IPS-NIHi11 (cell line): ENCODE measurements around the gene MIGA2.
"Not testable (repeated sequence)": the region's sequence is repeated elsewhere in the genome, so short reads cannot be mapped to it uniquely, and the experiment has no call there.

Source experiments
- DNase-seq: peaks from one replicate; pipeline ENCODE4 v3.0.0; 2012; ENCODE audit warnings: mixed read lengths, low spot score

MIGA2 gene

GRCh38 chr9:129102791-129103594 is 66.6 kb downstream of the MIGA2 start:
- peak; percentile 88 for DNase-seq

GRCh38 chr9:129103595-129103965 is 67.2 kb downstream of the MIGA2 start:
- DNase-seq: no peak

- DNase-seq: no peak
Measured at GRCh38 chr9:129104051-129104450, 67.6 kb downstream of the MIGA2 start.

GRCh38 chr9:129105857-129106694 is 69.7 kb downstream of the MIGA2 start:
- no peak for DNase-seq

- DNase-seq: no peak
Measured at GRCh38 chr9:129107651-129108050, 71.2 kb downstream of the MIGA2 start.

GRCh38 chr9:129108083-129108804 is 71.8 kb downstream of the MIGA2 start:
- DNase-seq: no peak

- DNase-seq: no peak
Measured at GRCh38 chr9:129108805-129109536, 72.5 kb downstream of the MIGA2 start.

GRCh38 chr9:129109537-129109903 is 73.1 kb downstream of the MIGA2 start:
- no peak for DNase-seq

GRCh38 chr9:129109952-129110739 is 73.7 kb downstream of the MIGA2 start:
- DNase-seq: no peak

GRCh38 chr9:129110740-129111527 is 74.5 kb downstream of the MIGA2 start, which contains the start of the genes CRAT and PTPA:
CRAT (minus strand) TSS chr9:129110793; CDS start chr9:129110509, 284 bp downstream.
PTPA (plus strand) TSS chr9:129111415; CDS start chr9:129111601, 186 bp downstream.
- DNase-seq: peak; percentile 100

GRCh38 chr9:129111528-129112151 is 75.2 kb downstream of the MIGA2 start:
- peak; percentile 80 for DNase-seq

- not testable (repeated sequence) for DNase-seq
Measured at GRCh38 chr9:129112526-129112925, 76.1 kb downstream of the MIGA2 start.

- no peak for DNase-seq
Measured at GRCh38 chr9:129113645-129114304, 77.3 kb downstream of the MIGA2 start.

GRCh38 chr9:129118799-129119198 is 82.4 kb downstream of the MIGA2 start:
- DNase-seq: no peak

- DNase-seq: no peak
Measured at GRCh38 chr9:129121483-129121882, 85.1 kb downstream of the MIGA2 start.
